HEK293T (cell line): Measurements from ENCODE around the gene STARD3NL.

Experiments
- CTCF ChIA-PET: fragments of 350-600 bp; formaldehyde crosslinking; extraction: SDS; loops from one replicate; lab custom pipeline; 2021; ENCODE audit warnings: antibody characterized with exemption, inconsistent platforms; lab: Yijun Ruan, JAX
- POLR2A ChIA-PET: fragments of 350-600 bp; formaldehyde crosslinking; extraction: SDS; loops from one replicate; lab custom pipeline; 2020; ENCODE audit warnings: antibody characterized with exemption, inconsistent platforms; lab: Yijun Ruan, JAX
- DNase-seq: peaks from one replicate; pipeline ENCODE4 v3.0.0; 2012; ENCODE audit warnings: mixed read lengths; ENCODE audit errors: extremely low spot score
- ARNT ChIP-seq: fragments of 450-650 bp; IDR thresholded peaks from 2 replicates; pipeline ENCODE4 v1.6.1; 2017; ENCODE audit warnings: mild to moderate bottlenecking
- BHLHE40 ChIP-seq: fragments of 450-650 bp; IDR thresholded peaks from 2 replicates; pipeline ENCODE4 v1.6.1; 2016; ENCODE audit warnings: mild to moderate bottlenecking, moderate library complexity, borderline replicate concordance
- CTBP1 ChIP-seq: fragments of 450-650 bp; IDR thresholded peaks from 2 replicates; pipeline ENCODE4 v1.6.1; 2016; ENCODE audit warnings: borderline replicate concordance
- ELF4 ChIP-seq: fragments of 450-650 bp; IDR thresholded peaks from 2 replicates; pipeline ENCODE4 v1.6.1; 2017; ENCODE audit warnings: antibody characterized with exemption
- FOXA1 ChIP-seq: fragments of 450-650 bp; IDR thresholded peaks from 2 replicates; pipeline ENCODE4 v1.6.1; 2016; ENCODE audit warnings: mild to moderate bottlenecking
- FOXK2 ChIP-seq: fragments of 450-650 bp; IDR thresholded peaks from 2 replicates; pipeline ENCODE4 v1.6.1; 2016; ENCODE audit warnings: mild to moderate bottlenecking
- FOXM1 ChIP-seq: fragments of 450-650 bp; IDR thresholded peaks from 2 replicates; pipeline ENCODE4 v1.6.1; 2017; ENCODE audit warnings: mild to moderate bottlenecking, borderline replicate concordance
- HDGF ChIP-seq: fragments of 450-650 bp; IDR thresholded peaks from 2 replicates; pipeline ENCODE4 v1.6.1; 2017; ENCODE audit warnings: antibody characterized with exemption, borderline replicate concordance
- L3MBTL2 ChIP-seq: fragments of 450-650 bp; conservative IDR thresholded peaks from 2 replicates; pipeline ENCODE4 v1.6.1; 2016; ENCODE audit warnings: mild to moderate bottlenecking
- LEF1 ChIP-seq: fragments of 450-650 bp; IDR thresholded peaks from 2 replicates; pipeline ENCODE4 v1.6.1; 2017; ENCODE audit warnings: mild to moderate bottlenecking, borderline replicate concordance
- NFRKB ChIP-seq: fragments of 450-650 bp; IDR thresholded peaks from 2 replicates; pipeline ENCODE4 v1.6.1; 2016; ENCODE audit warnings: mild to moderate bottlenecking, moderate library complexity
- PKNOX1 ChIP-seq: fragments of 450-650 bp; IDR thresholded peaks from 2 replicates; pipeline ENCODE4 v1.6.1; 2016
- SP1 ChIP-seq: fragments of 450-650 bp; IDR thresholded peaks from 2 replicates; pipeline ENCODE4 v1.6.1; 2017
- SUZ12 ChIP-seq: fragments of 450-650 bp; IDR thresholded peaks from 2 replicates; pipeline ENCODE4 v1.6.1; 2016; ENCODE audit warnings: mild to moderate bottlenecking
- TARDBP ChIP-seq: fragments of 450-650 bp; IDR thresholded peaks from 2 replicates; pipeline ENCODE4 v1.6.1; 2016
- ZNF384 ChIP-seq: fragments of 450-650 bp; IDR thresholded peaks from 2 replicates; pipeline ENCODE4 v1.6.1; 2016

STARD3NL gene

GRCh38 chr7:38274927-38275620, 97.0 kb downstream of the STARD3NL start:
- ChIA-PET POLR2A (no interaction called here), CTCF (no interaction called here)
- TF ChIP-seq CTBP1, result no peak
- TF ChIP-seq SUZ12, result no peak
- TF ChIP-seq L3MBTL2, result no peak
- TF ChIP-seq BHLHE40, result no peak
- TF ChIP-seq ARNT, result no peak
- no peak for TF ChIP-seq PKNOX1
- TF ChIP-seq FOXA1, result no peak
- TF ChIP-seq TARDBP, result no peak
- no peak for TF ChIP-seq SP1
- TF ChIP-seq ELF4, result no peak
- TF ChIP-seq HDGF, result no peak
- no peak for TF ChIP-seq ZNF384
- TF ChIP-seq FOXM1, result no peak
- no peak for TF ChIP-seq NFRKB
- TF ChIP-seq LEF1, result no peak
- TF ChIP-seq FOXK2, result no peak
- no peak for DNase-seq

GRCh38 chr7:38276096-38276877, 98.2 kb downstream of the STARD3NL start:
- POLR2A ChIA-PET, result no interaction called here
- CTCF ChIA-PET, result no interaction called here
- no peak for DNase-seq
- TF ChIP-seq SP1 (no peak), FOXM1 (no peak), FOXA1 (no peak), FOXK2 (no peak), SUZ12 (no peak), ZNF384 (no peak), BHLHE40 (no peak), ELF4 (no peak), LEF1 (no peak), ARNT (no peak), HDGF (no peak), CTBP1 (no peak), TARDBP (no peak), PKNOX1 (no peak), NFRKB (no peak), L3MBTL2 (no peak)

- DNase-seq, result no peak
- ChIA-PET CTCF (no interaction called here), POLR2A (no interaction called here)
- TF ChIP-seq FOXK2, result no peak
Measured at GRCh38 chr7:38280000-38280399, 102.0 kb downstream of the STARD3NL start.
